NCI-H146 treated with DMSO at 0.1 percent for 48 hours (cell line): ENCODE measurements around the gene DTNB.

ENCODE experiments used
- DNase-seq: peaks from one replicate; lab custom pipeline; 2025; ENCODE audit not compliant: unreplicated experiment; lab: John Stamatoyannopoulos, UW

The DTNB gene

DNA sequence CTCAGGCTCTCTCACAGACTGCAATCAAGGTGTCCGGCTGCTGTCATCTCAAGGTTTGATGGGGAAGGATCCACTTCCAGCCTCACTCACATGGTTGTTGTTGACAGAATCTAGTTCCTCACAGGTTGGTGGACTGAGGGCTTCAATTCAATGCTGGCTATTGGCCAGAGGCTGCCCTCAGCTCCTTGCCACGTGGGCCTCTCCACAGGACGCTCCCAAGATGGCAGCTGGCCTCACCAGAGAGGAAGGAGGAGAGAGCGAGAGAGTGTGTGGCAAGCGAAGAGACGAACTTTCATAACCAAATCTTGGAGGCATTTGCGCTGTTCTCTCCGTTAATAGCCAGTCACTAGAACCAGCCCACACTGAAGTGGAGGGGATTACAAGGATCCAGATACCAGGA, 318.1 kb downstream of the DTNB start:
- DNase-seq = no peak

- no peak for DNase-seq
Observed at GRCh38 chr2:25354116-25354515, 319.3 kb downstream of the DTNB start.

DNA sequence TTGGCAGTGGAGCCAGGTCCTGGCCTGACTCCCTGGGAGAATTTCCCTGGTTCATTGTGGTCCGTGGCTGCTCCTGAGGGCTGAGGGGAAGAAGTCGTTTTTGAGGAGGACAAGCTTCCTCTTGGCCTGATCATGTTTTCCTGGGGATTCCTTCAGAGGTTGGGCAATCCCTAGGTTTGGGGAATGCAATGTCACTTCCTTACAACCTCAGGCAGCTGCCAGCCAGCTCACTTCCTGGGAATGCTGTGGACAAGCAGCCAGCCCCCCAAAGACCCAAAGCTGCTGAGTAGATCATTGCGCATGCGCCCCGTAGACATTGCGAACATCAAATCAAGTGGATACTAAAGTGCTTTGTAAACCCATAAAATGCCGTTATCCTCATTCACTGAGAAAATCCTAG, 324.0 kb downstream of the DTNB start:
- DNase-seq = no peak

DNA sequence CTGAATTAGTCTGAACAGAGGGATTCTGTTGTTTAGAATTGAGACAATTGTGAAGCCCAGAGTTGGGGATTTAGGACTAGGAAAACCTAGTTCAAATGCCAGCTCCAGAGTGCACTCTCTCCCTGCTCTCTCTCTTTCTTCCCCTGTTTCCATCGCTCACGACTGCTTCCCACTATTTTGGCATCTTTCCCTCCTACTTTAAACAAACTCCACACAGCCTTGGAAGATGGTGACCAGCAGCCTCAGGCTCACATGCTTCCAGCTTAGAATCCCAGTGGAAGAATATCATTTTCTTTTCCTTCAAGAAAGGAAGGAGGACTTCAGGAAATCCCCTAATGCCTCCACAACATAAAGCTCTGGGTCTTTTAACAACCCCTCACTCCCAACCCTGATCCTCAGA, 325.5 kb downstream of the DTNB start:
- no peak for DNase-seq

DNA sequence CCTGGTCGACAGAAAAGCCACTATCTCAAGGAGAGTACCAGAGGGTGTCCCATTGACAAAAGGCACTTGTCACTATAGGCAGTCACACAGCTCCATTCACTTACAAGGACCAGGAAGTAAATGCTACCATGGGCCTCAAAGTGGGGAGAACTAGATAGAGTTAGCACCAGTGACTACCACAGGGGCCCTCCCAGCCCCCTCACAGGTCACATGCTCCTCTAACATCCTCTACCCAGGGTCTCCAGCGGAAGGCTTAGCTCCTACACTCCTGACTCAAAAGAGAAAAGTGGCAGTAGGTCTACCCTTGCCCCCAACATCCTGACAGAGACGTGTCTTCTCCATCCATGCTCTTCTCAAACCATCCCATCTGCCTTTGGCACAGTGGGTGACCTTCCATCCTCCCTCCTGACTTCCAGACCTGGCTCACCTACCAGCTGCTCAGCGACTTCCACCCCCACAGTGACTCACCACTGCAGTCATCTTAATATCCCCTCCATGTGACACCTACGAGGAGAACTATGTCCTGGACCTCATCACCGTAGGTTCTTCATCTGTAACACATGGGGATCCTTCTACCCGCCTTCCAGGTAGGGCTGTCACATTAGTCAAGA, 326.1 kb downstream of the DTNB start:
- no peak for DNase-seq

DNA sequence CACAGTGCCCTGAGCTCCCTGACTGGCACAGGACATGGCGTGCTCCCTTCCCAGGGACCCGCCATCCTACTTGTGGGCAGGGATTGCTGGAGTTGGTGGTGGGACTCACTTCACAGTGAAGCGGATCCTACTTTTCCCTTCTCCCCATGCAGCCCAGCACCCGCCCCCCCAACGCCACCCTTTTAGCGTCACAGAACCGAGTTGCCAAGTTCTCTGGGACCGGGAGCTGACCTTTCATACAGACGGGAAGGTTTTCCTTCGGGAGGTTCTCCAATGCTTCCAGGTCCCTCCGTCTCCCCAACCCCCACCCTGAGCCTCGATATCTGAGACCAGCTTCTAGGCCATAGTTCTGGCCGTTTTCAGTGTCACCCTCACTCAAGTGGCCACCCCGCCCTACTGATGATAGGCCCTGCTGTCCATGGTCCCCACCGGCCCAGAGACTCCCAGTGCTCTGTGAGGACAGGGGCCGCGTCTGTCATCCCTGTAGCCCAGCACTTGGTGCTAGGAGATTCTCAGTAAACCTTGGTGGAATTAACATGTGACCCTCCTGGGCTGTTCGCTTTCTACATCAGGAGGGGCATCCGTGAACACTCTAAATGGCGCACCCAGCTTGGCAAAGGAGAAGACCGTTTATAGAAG, 330.1 kb downstream of the DTNB start:
- no peak for DNase-seq

- DNase-seq = peak; percentile 70
Observed at GRCh38 chr2:25342372-25343186, 330.8 kb downstream of the DTNB start.

GRCh38 chr2:25341753-25342371, 331.5 kb downstream of the DTNB start, which contains the start of gene DNMT3A:
Gene DNMT3A, minus strand, starts transcription at chr2:25341925. Its CDS starts 27,941 bp downstream, at chr2:25313984.
- DNase-seq = peak; percentile 45

DNA sequence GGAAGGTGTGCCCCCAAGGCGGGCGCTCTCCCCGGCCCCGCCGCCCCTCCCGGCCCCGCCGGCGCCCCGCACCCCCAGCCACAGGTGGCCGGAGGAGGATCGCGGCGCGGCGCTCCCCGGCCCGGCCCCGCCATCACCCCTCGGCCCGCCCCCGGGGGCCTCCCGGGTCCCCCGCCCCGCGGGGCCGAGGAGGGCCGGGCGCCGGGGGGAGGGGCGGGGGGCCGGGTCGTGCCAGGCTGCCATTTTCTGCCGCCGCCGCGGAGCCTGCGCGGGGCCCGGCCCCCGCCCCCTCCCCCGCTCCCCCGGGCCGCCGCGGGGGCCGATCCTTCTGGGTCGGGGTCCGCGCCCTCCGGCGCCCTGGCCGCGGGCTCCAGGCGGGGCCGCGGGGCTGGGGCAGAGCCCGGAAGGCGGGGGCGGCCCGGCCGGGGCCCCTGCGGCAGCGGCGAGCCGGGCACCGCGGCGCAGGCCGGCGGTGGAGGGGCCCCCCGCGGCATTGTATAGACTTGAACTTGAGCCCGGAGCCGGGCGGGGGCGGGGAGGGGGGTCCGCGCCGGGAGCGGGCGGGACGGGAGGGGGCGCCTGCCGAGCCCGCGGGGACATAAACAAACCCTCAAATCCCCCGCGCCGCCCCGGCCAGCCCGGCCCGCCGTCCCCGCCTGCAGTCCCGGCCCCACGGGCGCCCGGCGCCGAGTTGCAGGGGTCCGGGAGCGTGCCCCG, 332.2 kb downstream of the DTNB start:
- no peak for DNase-seq

GRCh38 chr2:25340181-25340921, 333.0 kb downstream of the DTNB start:
- DNase-seq = no peak

- DNase-seq = peak; percentile 23
Observed at GRCh38 chr2:25339791-25340180, 333.6 kb downstream of the DTNB start.

GRCh38 chr2:25339211-25339674, 334.1 kb downstream of the DTNB start:
- DNase-seq = no peak

DNA sequence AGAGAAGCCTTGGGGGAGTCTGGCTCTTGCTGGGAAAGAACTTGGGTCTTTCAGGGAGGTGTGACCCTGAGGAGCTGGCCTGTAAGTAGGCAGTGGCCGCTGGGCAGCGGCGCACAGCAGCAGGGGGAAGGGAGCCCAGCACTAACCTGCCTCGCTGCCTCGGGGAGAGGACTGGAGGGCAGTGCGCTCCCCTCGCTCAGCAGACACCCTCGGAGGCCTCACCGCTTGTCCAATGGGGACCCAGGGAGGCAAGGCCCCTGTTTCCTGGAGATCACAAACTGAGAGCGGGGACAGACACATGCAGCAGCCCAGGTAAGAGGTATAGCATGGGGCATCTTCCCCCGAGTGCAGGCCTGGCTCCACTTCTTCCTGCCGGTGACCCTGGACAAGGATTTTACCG, 335.0 kb downstream of the DTNB start:
- DNase-seq = no peak

DNA sequence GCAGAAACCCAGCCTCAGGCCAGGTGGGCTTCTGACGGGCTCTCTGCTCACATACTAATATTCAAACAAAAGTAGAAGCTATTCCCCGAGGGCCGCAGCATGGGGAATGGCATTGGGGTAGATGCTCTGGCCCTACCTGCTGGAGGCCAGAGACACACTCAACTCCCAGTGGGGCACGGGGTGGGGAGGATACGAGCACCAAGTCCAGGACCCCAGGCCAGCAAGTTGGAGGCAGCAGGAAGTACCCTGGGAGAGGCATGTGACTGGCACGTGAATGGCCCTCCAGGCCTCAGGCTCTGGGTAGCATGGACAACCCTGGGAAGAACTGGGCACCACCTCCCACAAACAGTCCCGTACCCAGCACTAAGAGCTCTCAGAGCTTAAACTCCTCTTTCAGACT, 335.5 kb downstream of the DTNB start:
- DNase-seq = no peak

GRCh38 chr2:25337276-25337675, 336.1 kb downstream of the DTNB start:
- DNase-seq = no peak

GRCh38 chr2:25336383-25336841, 337.0 kb downstream of the DTNB start:
- DNase-seq = no peak

DNA sequence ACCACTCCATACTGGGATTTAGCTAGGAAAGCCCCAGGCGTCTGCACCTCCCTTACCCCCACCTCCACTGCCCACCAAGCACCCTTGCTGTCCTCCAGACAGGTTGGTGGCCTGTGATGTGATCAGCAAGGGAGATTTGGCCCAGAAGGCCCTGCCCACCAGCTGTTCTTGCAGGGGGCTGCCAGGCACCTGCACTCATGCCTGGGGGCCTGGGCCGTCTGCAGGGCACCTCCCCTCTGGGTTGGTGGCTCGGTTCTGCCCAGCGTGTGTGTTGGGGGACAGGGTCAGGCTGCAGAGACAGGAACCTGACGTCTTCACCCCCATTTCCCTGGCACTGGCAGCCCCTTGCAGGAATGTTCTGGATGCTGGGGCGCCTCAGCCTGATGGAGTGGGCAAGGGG, 337.4 kb downstream of the DTNB start:
- no peak for DNase-seq

DNA sequence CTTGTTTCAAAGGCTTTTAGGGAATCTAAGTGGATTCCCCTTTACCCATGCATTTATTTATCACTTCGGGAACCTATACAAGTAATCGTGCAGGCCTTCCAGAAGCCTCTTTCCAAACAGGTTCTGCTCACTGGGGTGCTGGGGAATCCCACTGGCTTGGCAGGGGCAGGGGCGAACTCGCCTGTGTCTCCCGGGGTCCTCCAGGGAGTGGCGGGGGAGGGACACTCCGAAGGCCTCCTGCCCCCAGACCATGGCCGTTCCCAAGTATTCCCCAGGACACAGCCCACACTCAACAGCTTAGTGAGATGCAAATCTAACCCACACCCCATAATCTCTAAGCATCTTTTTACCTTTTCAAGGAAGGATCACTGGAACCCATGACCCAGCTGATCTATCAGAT, 338.2 kb downstream of the DTNB start:
- DNase-seq = no peak

DNA sequence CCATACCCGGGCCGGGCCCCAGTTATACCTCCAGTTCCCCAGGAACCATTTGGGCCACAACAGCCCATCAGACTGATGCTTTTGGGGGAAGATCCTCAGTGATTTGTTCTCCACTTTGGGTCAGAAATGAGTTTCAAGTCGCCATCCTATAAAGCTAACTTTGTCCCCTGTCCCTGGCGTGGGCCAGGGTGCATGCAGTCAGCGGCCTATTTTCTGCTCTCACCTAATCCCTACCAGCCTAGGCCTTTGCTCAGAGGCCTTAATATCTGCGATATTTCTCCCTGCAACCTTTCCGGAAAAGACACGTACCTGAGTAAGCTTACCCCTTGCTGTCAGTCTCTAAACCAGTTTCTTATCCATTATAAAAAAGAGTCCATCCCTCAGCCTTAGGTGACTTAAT, 338.9 kb downstream of the DTNB start:
- no peak for DNase-seq

DNA sequence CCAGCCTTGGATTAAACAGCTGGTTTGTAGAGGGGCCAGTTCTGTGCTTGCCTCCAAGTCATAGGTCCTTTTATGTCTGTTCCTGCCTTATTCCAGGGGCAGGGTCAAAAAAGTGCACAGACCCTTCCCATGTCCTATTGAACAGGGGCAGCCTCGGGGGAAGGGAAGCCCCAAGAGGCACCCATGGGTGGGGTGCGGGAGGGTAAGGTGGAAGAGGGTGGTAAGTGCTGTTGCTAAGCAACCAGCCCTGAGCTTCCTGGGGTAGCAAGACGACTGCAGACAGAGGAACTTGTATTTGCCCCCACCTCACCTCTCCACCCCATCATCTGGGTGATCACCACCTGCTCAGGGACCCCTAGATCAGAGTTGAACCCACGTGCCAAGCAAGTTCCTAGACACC, 339.4 kb downstream of the DTNB start:
- no peak for DNase-seq
